EL (cell line): ENCODE data around the gene C1orf210.

Source experiments
- DNase-seq: peaks from one replicate; pipeline ENCODE4 v3.0.0-alpha.2; 2016

C1orf210 gene

DNA sequence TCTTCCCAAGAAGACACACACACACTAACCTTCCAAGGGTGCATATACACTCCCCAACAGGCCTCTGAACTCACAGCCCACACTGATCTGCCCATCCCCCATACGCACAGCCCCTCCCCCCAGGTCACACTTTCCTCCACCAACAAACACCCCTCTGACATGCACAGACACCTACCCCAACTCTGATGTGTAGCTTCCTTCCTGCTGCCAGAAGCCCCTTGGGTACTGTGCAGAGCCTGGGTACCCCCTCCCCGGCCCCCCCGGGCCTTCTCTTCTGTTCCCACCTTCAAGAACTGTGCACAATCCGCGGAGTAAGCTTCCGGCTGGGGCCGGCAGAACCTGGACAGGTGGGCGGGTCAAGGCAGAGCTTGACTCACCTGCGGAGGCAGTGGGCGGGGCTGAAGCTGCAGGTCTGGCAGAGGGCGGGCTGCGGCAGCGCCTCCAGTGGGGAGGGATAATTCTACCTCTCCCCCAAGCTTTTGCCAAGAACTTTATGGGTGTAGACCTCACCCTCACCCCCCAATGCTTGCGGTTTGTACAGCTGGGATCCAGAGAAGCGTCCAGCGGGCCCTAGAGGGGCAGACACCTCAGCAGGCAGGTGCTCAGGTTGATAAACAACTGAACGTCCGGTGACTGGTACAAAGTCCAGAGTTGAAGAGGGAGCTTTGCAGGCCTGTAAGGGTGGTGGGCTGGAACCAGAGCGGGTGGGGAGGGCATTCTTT, at the start of gene C1orf210:
TSS of gene C1orf210 (minus strand) at position 313 of the 722 bp plus-strand sequence. CDS start 2,311 bp downstream, outside the sequence.
- no peak for DNase-seq

DNA sequence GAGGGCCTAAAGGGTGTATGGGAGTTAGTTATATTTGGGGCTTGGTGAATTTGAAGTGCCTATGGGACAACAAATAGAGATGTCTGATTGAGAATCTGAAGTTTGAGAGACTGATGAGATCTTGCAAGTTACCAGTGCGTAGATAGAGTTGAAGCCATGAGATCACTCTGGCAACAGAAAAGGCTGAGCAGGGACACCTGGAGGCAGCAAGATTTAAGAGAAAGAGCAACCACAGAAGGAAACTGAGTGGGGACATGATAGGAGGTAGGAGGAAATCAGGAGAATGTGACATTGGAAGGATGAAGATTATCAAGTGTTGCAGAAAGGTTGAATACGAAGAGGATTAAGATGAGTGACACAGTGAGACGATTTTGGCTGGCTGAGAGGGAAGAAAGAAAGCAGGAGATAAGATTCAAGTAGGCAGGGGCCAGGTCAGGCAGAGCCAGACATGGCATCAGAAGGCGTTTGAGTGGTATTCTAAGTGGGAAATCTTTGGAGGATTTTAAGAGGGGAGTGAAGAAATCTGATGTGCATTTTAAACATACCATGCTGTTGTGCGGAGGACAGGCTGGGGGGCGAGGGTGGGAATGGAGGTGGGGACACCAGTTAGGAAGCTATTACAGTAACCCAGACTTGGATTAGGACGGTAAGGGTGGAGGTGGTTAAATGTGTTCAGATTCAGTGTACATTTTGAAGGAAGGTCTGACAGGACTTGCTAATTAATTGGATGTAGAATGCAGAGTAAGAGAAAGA, 49.2 kb upstream of the C1orf210 start:
- no peak for DNase-seq

DNA sequence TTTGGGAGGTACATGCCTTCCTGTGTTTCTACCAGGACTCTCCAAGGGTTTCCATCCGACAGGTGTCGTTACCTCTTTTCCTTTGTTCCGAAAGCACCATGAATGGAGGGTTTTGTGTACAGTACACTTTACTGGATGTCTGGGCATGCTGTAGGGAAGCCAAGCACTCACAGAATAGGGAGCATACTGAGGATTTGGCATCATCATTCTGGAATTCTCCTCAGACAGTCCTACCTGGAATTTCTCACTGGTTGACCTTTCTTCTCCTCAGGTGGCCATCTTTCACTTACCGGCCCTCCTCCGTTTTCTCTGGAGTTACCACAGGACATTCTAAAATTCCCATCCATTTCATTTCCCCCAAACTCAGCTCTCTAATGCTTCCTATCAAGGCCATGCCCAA, 46.3 kb upstream of the C1orf210 start:
- DNase-seq: no peak

DNA sequence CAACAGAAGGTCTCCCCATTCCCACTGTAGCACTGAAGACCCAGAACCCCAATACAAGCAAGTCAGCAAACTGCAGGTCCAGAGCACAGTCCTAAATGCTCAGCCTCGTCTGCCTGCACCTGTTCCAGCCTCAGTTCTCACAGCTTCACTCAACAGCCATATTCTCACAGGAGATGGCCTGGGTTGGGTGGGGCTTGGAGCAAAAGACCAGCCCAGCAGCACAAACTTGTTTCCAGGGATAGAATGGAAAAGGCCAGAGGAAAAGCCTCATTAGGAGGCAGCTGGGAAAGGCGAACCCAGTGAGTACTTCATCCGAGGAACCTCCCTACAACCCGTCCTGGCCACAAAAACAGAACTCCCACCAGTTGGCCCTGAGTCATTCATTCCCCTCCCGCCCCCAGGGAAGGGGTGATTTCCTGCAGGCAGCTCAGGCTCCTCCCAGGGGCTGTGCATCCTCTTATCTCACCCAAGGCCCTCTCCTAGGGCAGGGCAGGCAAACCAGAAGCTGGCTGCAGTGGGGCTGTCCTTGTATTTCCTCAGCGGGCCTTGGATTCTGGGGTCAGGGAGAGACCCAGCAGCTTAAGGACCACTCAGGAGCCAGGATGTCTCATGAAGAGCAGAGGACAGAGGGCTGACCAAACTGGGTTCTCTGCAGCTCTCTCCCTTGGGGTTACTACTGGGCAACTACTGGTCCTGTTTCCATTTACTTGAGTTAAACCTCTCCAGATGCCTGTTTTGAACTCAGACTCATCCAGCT, 44.8 kb upstream of the C1orf210 start:
- peak; percentile 90 for DNase-seq

DNA sequence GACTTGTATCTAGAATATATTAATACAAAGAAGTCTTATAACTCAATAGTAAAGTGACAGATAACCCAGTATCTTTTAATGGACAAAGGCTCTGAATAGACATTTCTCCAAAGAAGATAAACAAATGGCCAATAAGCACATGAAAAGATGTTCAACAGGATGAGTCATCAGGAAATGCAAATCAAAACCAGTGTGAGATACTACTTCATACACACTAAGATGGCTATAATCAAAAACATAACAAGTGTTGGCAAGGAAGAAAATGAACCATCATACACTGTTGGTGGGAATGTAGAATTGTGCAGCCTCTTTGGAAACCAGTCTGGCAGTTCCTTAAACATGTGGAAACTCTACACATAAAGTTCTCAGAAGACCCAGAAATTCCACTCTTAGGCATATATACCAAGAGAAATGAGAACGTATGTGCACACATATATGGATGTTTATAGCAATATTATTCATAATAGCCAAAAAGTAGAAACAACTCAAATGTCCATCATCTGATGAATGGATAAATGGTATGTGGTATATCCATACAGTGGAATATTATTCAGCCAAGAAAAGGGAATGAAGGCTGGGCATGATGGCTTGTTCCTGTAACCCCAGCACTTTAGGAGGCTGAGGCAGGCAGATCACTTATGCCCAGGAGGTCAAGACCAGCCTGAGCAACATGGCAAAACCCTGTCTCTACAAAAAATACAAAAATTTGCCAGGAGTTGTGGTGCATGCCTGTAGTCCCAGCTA, 42.3 kb upstream of the C1orf210 start:
- DNase-seq: peak; percentile 27

DNA sequence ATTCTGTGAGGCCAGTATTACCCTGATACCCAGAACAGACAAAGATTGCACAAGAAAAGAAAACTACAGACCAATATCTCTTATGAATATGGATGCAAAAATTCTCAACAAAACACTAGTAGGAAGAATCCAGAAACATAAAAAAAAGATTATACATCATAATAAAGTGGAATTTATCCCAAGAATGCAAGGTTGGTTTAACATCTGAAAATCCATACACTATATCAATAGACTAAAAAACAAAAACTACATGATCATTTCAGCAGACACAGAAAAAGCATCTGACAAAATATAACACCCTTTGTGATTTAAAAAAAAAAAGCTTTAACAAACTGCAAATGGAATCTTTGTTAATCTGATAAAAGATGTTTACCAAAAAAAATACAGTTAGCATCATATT, 40.0 kb upstream of the C1orf210 start:
- DNase-seq: no peak

DNA sequence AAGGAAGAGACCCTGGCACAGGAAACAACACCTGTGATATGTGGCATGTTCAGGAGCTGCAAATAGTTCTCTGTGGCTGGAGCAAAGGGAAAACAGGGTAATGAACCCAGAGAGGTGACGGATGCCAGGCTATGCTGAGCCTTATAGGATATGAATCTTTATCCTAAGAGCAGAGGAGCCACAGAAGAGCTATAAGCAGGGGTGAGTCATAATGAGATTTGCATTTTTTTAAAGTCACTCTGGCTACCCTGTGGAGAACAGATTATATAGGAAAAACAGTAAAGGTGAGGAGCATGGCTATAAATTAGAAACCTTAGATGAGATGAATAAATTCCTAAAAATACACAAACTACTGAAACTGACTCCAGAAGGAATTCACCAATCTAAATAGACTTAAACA, 39.4 kb upstream of the C1orf210 start:
- no peak for DNase-seq

DNA sequence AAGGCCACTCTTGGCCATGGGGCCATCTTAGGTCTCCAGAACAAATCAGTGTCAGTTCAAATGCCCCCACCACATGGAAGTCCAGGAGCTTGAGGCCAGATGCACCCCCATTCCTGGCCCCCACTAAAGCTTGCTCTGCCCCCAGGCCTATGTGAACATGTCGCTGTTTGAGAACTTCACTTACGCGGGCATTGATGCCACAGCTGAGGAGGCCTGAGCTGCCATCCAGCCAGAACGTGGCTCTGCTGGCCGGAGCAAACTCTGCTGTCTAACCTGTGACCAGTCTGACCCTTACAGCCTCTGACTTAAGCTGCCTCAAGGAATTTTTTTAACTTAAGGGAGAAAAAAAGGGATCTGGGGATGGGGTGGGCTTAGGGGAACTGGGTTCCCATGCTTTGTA, 37.1 kb upstream of the C1orf210 start:
- DNase-seq: no peak

DNA sequence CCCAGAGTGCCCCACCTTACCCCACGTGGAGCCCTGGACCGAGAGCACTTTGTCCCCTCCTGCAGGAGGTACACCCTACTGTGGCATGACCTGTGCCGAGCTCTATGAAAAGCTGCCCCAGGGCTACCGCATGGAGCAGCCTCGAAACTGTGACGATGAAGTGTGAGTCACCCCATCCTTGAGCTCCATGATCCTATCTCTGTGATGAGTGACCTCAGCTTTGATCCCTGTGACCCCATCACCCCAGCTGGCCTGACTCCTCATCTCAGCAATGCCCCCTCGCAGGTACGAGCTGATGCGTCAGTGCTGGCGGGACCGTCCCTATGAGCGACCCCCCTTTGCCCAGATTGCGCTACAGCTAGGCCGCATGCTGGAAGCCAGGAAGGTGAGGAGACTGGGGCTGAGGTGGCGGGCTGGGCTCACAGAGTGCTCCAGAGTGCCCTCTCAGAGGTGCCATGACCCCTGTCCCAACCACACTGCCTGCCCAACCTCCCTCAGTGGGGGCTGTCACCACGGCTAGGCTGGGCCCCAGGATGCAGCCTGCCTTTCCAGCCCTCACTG, 36.0 kb upstream of the C1orf210 start:
- DNase-seq: no peak

DNA sequence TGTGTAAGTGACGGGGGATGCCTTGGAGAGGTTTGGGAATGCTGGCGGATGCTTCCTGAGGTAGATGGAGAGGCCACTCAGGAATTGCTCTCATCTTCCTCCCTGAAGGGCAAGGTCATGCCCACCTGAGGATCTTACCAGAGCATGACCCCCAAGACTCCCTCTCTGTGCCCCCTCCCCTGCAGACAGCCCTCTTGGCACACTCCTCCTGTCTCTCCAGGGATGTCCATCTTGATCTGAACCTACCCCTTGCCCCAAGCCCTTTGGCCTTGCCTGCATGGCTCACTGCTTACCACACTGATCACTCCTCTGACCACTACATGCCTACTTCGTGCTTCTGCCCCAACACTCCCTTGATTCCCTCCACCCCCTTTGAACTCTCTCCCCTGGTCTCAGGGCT, 34.4 kb upstream of the C1orf210 start:
- DNase-seq: no peak

DNA sequence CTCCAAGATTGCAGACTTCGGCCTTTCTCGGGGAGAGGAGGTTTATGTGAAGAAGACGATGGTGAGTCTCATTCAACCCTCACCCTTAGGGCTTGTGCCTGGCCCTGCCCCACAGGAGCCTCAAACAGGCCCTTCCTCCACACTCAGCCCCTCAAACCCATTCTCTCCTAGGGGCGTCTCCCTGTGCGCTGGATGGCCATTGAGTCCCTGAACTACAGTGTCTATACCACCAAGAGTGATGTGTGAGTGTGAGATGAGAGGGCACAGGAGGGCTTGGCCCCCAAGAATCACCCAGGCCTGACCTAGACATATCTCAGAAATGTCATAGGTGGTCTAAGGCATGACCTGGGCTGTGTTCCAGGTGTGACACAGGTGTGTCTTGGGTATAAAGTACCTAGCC, 33.9 kb upstream of the C1orf210 start:
- DNase-seq: no peak

DNA sequence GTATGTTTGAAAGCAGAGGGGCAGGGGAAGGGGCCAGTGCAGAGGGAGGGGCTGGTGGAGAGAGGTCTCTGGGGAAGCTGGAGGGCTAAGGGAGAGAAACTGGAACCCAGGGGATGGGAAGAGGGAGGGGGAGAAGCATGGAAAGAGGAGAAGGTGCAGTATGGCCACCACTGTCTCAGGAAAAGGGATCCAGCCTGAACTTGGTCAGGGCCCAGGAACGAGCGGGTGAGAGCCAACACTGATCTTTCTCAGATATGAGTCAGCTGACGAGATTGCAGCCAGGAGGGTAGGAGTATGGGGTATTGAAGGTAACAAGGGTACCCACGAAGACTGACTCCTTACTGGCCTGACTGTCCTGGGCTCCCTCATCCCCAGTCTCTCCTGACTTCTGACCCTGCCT, 33.5 kb upstream of the C1orf210 start:
- no peak for DNase-seq

DNA sequence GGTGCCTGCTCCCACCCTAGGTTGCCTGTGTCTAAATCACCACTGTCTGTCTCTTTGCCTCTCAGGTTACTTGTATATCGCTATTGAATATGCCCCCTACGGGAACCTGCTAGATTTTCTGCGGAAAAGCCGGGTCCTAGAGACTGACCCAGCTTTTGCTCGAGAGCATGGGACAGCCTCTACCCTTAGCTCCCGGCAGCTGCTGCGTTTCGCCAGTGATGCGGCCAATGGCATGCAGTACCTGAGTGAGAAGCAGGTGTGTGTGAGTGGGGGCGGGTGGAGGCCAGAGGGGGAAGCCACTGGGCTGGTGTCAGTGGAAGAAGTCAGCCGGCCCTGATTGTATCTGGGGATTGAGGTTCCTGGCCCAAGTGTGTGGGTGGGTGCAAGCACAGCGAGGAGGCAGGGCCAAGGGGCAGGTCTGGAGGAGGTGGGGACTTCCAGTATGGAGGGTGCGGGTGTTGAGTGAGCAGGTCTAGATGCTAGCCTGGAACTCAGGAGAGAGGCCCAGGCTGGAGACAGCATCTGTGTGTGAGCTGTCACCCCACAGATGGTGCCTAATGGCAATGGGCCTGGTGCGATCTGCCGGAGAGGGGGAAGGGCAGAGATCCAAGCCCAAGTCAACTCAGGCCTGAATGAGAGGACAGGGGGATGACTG, 32.6 kb upstream of the C1orf210 start:
- DNase-seq: no peak

DNA sequence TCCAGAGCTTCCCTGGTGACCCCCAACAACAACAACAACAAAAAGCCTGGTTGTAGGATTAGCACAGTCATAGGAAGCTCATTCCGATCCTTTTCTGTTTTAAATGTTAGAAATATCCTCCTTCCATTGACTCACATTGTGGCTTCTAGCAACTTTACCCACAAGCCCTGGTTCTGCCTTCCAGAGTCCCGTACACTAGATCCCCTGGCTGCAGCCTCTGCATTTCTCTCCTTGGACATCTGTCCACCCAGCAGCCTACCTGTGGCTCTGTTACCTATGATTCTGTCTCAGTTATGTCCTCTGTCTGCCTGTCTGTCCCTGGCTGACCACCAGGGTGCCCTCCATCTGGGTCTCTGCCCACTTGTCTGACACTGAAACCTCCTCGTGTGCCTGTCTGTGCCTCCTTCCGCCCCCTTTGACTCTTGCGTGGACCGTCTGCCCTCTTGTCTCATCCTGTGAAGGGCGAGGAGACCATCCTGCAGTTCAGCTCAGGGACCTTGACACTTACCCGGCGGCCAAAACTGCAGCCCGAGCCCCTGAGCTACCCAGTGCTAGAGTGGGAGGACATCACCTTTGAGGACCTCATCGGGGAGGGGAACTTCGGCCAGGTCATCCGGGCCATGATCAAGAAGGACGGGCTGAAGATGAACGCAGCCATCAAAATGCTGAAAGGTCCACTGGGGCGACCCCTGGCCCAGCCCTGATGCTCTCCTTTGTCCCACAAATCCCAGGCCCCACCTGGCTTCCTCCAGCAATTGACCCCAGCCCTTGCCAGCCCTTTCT, 31.5 kb upstream of the C1orf210 start:
- DNase-seq: no peak

DNA sequence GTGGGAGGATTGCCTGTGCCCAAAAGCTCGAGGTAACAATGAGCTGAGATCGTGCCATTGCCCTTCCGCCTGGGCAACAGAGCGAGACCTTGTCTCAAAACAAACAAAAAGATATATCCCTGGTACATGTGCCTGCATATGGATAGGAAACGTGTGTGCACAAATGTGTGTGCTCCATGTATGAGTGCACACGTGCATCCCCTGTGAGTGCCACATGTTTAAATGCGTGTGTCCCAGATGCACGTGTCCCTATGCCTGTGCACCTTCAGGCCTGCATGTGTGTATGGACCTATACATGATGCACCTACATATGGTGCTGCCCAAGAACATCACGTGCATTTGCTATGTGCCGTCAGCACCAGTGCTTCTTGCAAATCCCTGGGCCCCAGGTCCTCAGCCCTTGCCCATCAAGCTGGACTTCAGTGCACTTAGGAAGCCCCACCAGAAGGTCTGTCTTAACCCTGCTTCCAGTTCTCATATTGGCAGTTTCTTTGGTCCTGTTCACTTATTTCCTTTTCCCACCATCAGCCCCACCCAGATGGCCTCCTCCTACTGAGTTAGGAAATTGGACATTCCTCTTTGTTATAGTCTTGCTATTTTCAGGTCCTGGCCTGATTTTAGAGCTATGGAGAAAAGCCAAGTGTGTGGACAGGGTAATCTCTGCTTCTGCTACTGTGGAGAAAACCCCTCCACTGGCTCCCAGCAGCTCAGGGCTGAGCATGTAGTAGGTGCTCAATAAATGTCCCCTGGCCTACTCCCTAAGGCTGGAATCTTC, 30.8 kb upstream of the C1orf210 start:
- no peak for DNase-seq

DNA sequence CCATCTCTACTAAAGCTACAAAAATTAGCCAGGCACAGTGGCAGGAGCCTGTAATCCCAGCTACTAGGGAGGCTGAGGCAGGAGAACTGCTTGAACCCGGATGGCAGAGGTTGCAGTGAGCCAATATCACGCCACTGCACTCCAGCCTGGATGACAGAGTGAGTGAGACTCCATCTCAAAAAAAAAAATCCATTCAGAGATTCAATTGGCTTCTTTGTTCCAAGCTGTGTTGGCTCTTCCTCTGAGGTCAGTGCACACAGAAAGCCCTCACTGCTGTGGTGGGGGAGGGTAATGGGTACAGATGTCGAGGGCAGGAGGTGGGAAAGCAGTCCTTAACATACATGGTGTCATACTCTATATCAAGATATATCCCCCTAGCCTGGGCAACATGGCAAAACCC, 30.1 kb upstream of the C1orf210 start:
- DNase-seq: no peak

DNA sequence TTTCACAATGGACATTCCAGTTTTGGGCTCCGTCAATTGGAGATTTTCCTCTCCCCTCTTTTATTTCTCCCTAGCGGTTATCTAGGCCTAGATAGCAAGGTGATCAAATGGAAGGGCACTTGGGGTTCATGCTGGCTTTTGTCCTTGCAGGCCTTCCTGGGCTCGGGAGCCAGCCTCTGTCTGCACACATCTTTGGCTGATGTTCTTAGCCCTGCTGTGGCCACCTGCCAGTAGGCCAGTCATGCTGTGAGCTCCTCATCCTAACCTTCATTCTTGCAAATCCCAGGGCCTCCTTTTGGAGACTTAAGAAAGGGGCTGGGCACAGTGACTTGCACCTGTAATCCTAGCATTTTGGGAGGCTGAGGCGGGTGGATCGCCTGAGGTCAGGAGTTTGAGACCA, 28.9 kb upstream of the C1orf210 start:
- no peak for DNase-seq

DNA sequence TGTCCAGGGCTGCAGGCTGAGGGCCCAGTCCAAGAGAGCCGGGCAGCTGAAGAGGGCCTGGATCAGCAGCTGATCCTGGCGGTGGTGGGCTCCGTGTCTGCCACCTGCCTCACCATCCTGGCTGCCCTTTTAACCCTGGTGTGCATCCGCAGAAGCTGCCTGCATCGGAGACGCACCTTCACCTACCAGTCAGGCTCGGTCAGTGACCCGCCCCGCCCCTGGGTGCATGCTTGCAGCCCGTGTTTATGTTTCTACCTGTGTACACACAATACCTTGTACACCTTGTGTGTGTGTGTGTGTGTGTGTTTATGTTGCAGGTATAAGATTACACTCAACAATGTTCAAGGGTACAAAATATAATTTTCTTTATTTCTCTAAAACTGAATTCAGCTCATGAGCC, 28.4 kb upstream of the C1orf210 start:
- no peak for DNase-seq

DNA sequence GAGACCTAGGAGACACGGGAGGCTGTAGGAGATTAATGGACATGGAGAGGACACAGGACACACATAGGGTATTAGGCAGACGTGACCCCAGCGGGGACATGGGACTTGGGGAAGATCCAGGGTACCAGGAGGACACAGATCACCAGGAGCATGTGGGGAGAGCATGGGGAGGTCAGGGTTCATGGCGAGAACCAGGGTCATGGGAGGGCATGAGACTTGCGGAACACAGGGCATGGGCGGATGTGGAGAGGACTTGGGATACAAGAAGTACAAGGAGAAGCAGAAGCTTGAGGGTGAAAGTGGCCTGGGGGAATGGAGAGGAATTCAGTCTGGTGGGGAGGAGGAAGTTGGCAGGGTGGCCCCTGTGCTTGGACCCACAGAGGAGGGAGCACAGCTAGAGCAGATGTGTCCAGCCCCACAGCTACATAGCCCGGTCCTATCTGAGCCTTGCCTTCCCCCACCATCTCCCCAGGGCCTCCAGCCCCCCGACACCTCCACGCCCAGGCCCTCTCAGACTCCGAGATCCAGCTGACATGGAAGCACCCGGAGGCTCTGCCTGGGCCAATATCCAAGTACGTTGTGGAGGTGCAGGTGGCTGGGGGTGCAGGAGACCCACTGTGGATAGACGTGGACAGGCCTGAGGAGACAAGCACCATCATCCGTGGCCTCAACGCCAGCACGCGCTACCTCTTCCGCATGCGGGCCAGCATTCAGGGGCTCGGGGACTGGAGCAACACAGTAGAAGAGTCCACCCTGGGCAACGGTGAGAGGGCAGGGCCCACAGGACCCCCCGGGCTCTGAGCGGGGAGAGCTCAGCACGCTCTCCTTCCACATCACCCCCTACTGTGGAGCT, 27.5 kb upstream of the C1orf210 start:
- DNase-seq: no peak

DNA sequence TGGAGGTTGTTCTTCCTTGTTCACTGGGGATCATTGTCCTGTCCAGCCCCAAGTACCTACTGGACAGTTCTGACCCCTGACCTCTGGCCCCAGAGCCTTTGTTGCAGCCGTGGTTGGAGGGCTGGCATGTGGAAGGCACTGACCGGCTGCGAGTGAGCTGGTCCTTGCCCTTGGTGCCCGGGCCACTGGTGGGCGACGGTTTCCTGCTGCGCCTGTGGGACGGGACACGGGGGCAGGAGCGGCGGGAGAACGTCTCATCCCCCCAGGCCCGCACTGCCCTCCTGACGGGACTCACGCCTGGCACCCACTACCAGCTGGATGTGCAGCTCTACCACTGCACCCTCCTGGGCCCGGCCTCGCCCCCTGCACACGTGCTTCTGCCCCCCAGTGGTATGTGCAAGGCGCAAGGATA, 26.8 kb upstream of the C1orf210 start:
- no peak for DNase-seq
